GM19455 (cell line): ENCODE data around the gene TBK1.

ENCODE experiments used
- ATAC-seq: cut with Tn5 transposase; IDR thresholded peaks from one replicate; pipeline ENCODE4 v1.9.1; 2021; ENCODE audit not compliant: unreplicated experiment

The TBK1 gene

GRCh38 chr12:64451687-64452558 lies at the start of gene TBK1:
Gene TBK1 (plus strand): TSS chr12:64452120. CDS start chr12:64455871, 3,751 bp downstream.
- peak; percentile 87 for ATAC-seq

DNA sequence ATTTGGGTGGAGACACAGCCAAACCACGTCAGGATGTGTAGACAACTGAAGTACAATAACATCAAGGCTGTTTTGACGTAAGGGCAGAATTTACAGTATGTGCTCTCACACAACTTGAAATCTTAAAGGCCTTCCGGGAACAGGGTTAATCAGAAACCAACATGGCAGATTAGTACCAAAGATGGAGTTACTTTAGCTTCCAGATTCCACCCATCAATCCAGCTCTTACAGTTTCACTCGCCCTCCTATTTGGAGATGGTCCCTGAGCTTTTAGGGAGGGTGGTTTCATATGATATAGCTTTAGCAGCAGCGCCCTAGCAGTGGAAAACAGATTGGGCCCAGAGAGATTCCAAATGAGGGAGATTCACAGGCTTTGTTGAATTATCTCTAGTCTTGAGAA lies 49.7 kb upstream of the TBK1 start:
- no peak for ATAC-seq

- peak; percentile 92 for ATAC-seq
Measured at GRCh38 chr12:64403707-64404469, 48.0 kb upstream of the TBK1 start, which contains the start of gene XPOT. Gene XPOT (plus strand): TSS chr12:64404392. CDS start chr12:64410036, 5,644 bp downstream.

DNA sequence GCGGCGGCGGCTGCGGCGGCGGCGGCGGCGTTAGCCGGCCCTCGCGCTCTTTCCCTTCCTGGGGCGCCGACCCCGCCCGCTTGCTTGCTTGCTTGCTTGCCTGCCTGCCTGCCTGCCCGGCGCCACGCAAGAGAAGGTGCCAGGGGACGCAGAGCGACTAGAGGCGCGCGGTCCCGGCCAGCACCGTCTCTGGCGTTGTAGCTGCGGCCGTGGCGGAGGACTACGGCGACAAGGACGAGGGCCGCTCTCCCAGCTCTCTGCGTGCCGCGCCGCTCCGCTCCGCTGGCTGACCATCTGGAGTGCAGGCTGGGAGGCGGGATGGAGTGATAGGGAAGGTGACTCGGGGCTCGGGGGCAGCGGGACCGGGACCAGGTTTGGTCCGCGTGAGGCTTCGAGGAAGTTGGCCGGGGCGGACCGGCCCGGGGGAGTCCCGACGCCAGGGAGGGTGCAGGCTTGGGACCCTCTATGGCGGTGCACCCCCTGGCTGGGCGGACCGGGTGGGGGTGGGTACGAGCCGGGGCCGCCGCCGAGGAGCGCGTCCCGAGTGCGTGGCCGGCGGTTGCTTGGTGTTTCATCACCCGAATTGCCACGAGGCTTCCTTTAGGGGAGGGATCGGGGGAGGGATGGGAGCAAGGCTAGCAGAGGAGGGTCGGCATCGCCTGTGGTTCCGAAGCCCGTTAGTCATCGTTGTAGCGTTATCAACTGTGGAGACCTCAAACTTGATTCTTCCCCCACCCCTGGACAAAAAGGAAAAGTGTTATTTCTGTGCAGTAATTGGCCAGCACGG lies 47.3 kb upstream of the TBK1 start:
- ATAC-seq, result peak; percentile 64

- ATAC-seq, result no peak
Measured at GRCh38 chr12:64407342-64408223, 44.3 kb upstream of the TBK1 start.

- no peak for ATAC-seq
Measured at GRCh38 chr12:64411427-64411826, 40.5 kb upstream of the TBK1 start.

GRCh38 chr12:64412459-64412858 lies 39.5 kb upstream of the TBK1 start:
- no peak for ATAC-seq

- ATAC-seq, result no peak
Measured at GRCh38 chr12:64413884-64414283, 38.0 kb upstream of the TBK1 start.

DNA sequence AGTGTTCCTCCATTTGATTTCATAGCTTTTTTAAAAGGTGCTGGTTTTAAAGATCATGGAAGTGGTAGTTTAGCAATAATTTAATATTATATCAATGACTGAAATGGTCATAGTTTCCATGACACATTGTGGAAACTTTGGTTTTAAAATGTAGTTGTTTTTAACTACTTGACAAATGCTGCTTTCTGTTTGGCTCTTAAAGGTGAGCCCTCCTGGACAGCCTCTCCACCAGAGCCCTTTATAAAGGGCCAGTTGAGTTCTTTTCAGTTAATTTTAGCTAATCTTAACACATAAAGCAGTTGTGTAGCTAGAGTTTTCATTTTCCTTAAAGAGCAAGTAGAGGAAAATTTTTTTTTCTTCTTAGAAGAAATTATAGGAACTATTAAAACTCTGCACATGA lies 33.7 kb upstream of the TBK1 start:
- no peak for ATAC-seq

DNA sequence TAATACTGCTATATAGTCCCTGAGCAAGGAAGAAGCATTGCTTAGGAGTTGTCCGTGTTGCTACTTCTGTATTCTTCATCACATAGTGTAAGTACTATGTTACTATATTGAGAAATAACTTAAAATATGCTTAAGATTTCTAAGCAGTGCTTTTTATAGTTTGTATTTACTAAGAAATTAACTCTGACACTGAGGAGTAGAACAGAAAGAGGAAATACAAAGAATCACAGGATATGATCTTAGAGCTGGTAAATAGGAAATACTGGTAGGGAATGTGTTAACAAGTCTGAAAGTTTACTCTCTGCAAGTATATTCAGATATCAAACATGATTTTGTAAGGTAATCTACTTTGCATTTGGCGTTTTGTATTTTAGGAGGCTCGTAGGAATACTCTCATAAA lies 32.2 kb upstream of the TBK1 start:
- no peak for ATAC-seq

- no peak for ATAC-seq
Measured at GRCh38 chr12:64427988-64428387, 23.9 kb upstream of the TBK1 start.

- ATAC-seq, result no peak
Measured at GRCh38 chr12:64428956-64429355, 23.0 kb upstream of the TBK1 start.

GRCh38 chr12:64430886-64431285 lies 21.0 kb upstream of the TBK1 start:
- ATAC-seq, result no peak

DNA sequence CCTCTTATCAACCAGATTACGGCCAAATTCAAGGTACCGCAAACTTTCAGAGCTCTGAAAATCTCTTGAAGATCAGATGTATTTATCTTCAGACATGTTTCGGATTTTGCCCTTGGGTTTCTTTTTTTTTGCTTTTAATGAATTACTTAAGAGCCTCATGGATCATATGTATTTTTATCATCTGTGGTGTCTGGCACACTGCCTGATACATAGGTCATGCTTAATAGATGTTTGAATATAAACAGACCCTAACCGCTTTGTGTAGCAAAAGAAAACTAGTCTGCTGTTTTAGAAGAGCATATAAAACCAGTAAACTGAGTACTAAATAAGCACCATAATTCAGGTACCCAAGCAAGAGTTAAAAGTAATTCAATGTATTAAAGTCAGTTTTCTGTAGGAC lies 20.1 kb upstream of the TBK1 start:
- ATAC-seq, result no peak

DNA sequence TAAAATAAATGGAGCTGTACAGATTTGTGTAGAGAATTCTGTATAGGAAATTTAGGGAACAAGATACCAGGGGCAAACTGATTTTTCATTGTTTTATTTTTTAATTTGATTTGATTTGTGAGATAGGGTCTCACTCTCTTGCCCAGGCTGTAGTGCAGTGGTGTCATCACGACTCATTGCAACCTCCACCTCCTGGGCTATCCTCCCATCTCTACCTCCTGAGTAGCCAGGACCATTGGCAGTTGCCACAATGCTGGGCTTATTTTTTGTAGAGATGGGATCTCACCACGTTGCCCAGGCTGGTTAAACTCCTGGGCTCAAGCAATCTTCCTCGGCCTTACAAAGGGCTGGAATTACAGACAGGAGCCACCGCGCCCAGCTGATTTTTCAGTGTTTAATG lies 18.0 kb upstream of the TBK1 start:
- no peak for ATAC-seq

- no peak for ATAC-seq
Measured at GRCh38 chr12:64440100-64440499, 11.8 kb upstream of the TBK1 start.

DNA sequence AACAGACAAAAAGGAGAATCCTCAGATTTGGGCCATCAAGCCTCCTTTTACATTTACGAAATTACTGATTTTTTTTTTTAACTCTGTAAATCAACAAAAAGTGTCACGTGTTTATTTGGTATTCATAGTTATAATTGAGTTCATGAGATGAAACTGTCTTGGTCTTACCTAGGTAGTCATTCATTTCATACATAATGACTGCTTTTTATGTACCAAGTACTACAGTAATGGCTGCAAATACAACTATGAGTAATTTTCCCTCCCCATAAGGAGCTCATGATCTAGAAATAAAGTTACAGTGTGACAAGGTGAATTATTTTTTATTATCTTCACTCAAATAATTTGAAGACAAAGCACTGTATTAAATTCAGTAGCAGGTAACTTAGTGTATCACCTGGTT lies 6.4 kb upstream of the TBK1 start:
- ATAC-seq, result no peak

DNA sequence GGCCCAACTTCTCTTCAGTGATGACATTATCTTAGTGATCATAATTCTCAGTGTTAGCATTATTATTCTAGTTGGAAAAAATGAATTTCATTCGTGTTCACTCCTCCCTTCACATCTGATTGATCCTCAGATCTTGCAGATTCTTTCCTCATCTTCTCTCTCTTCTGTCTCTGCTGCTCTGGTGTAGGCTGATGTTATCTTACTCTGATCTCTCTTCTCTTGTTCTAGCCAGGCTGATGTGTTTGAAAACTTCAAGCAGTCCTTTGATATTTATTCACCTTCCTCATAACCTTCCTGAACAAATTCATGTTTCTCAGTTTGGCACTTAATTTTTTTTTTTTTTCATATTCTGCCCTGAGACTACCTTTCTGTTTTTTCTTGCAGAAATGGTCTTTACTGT lies 5.6 kb upstream of the TBK1 start:
- ATAC-seq, result no peak

DNA sequence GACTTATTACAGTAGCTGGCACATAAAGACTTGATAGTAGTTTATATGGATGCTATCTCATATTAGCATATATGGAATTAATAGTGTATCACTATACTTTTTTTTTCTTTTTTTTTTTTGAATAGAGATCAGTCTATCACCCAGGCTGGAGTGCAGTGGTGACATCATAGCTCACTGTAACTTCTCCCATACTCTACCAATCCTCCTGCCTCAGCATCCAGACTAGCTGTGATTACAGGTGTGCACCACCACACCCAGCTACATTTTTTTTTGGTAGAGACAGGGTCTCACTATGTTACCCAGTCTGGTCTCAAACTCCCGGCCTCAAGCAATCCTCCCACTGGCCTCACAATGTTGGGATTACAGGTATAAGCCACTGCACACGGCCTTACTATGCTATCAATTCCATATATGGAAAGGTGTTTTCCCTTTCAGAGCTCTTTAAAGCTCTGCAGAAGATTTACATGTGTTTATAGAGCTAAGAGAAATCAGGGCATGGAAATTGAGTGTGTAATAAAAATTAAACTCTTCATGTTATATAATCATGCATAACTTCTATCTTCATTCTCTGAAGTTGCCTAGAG lies 1.8 kb upstream of the TBK1 start:
- no peak for ATAC-seq
